Caki2 (cell line): Measurements from ENCODE around the gene CR1. TPM values are rescaled to one million over a fixed set of nuclear protein-coding genes. Genes with fewer than 3 reads are reported as not detected.
"Not testable (repeated sequence)": the region's sequence is repeated elsewhere in the genome, so short reads cannot be mapped to it uniquely, and the experiment has no call there.

Source experiments
- DNase-seq: peaks from one replicate; pipeline ENCODE4 v3.0.0-alpha.2; 2015; ENCODE audit warnings: low read depth
- in situ Hi-C: cut with HindIII; loops from 2 replicates; pipeline ENCODE4 v1.10.0; 2016; ENCODE audit warnings: low sequenced_read_pairs, low pct_unique_long_range_greater_than_20kb, mixed read lengths
- total RNA-seq: library from RNA; depleted of rRNA; stranded (reverse); fragments of >200 nt; shearing (Covaris generic); gene quantifications from 2 replicates; pipeline ENCODE4 v1.2.3, GENCODE V29; 2014; ENCODE audit warnings: low replicate concordance

CR1 gene
- total RNA-seq, 1 experiment from 2014 or later, result not detected

- no peak for DNase-seq
- in situ Hi-C loops, result no loop called here
Measured at GRCh38 chr1:207565546-207566468, 69.8 kb downstream of the CR1 start.

GRCh38 chr1:207571926-207572325 lies 76.0 kb downstream of the CR1 start:
- in situ Hi-C loops, DNase-seq: not testable (repeated sequence)

- in situ Hi-C loops, DNase-seq: not testable (repeated sequence)
Measured at GRCh38 chr1:207573074-207573473, 77.1 kb downstream of the CR1 start.

GRCh38 chr1:207575381-207575780 lies 79.4 kb downstream of the CR1 start:
- in situ Hi-C loops, result not testable (repeated sequence)
- peak; percentile 14 for DNase-seq

GRCh38 chr1:207578796-207579435 lies 83.0 kb downstream of the CR1 start:
- in situ Hi-C loops, result no loop called here
- no peak for DNase-seq

- DNase-seq, result peak; percentile 65
- in situ Hi-C loops, result no loop called here
Measured at GRCh38 chr1:207579436-207579799, 83.5 kb downstream of the CR1 start.

GRCh38 chr1:207581496-207582153 lies 85.7 kb downstream of the CR1 start:
- in situ Hi-C loops, result no loop called here
- DNase-seq, result no peak

- in situ Hi-C loops, result not testable (repeated sequence)
Measured at GRCh38 chr1:207589506-207589905, 93.5 kb downstream of the CR1 start.

GRCh38 chr1:207591205-207591604 lies 95.2 kb downstream of the CR1 start:
- DNase-seq, in situ Hi-C loops: not testable (repeated sequence)

More at GRCh38 chr1:207589506-207589905, 93.5 kb downstream of the CR1 start:
- DNase-seq, result not testable (repeated sequence)

GRCh38 chr1:207594095-207594494 lies 98.1 kb downstream of the CR1 start:
- in situ Hi-C loops, DNase-seq: not testable (repeated sequence)

GRCh38 chr1:207603777-207604176 lies 107.8 kb downstream of the CR1 start:
- peak; percentile 4 for DNase-seq
- in situ Hi-C loops, result no loop called here

GRCh38 chr1:207605444-207606361 lies 109.7 kb downstream of the CR1 start:
- DNase-seq, result no peak
- in situ Hi-C loops, result no loop called here

- in situ Hi-C loops, result no loop called here
- DNase-seq, result no peak
Measured at GRCh38 chr1:207606362-207606755, 110.4 kb downstream of the CR1 start.

GRCh38 chr1:207612762-207613161 lies 116.8 kb downstream of the CR1 start:
- in situ Hi-C loops, result no loop called here
- DNase-seq, result no peak

- in situ Hi-C loops, result no loop called here
- peak; percentile 50 for DNase-seq
Measured at GRCh38 chr1:207619871-207620542, 124.0 kb downstream of the CR1 start.

- in situ Hi-C loops, result no loop called here
- no peak for DNase-seq
Measured at GRCh38 chr1:207620543-207620893, 124.6 kb downstream of the CR1 start.

- DNase-seq, in situ Hi-C loops: not testable (repeated sequence)
Measured at GRCh38 chr1:207625504-207626071, 129.6 kb downstream of the CR1 start.
